GM12892 (cell line): Measurements from ENCODE around the gene ZFHX3.
"Not testable (repeated sequence)": the region's sequence is repeated elsewhere in the genome, so short reads cannot be mapped to it uniquely, and the experiment has no call there.

Experiments
- DNase-seq: peaks from one replicate; pipeline ENCODE4 v3.0.0; 2011; ENCODE audit not compliant: insufficient read length
- FAIRE-seq: peaks from 2 replicates; lab custom pipeline; 2011; peaks lifted over from hg19 to GRCh38; lab: Jason Lieb, UNC
- POLR2A ChIP-seq: IDR thresholded peaks from 2 replicates; pipeline ENCODE4 v1.6.1; 2011; ENCODE audit warnings: low read depth, low read length, control low read depth
- POLR2AphosphoS5 ChIP-seq: IDR thresholded peaks from 2 replicates; pipeline ENCODE4 v1.6.1; 2011; ENCODE audit warnings: low read depth, low read length, control low read depth
- TAF1 ChIP-seq: IDR thresholded peaks from 2 replicates; pipeline ENCODE4 v1.6.1; 2011; ENCODE audit warnings: low read depth, mild to moderate bottlenecking, control low read depth, low read length, borderline replicate concordance

The ZFHX3 gene

DNA sequence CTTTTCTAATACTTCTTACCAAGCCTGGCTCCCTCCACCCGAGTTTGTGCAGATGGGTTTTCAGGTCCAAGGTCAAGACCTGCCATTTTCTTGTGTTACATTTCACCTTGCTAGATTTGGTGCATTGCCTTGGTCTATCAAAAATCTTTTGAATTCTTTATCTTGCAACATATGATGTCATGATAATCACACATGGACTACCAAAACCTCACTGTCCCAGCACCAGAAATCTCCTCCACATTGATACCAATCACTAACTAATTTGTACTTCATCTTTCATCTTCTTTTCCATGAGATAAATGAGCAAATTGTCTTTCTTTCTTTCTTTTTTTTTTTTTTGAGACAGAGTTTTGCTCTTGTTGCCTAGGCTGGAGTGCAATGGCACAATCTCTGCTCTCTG, 33.0 kb upstream of the ZFHX3 start:
- no peak for DNase-seq
- FAIRE-seq, result no peak
- TF ChIP-seq TAF1 (no peak), POLR2AphosphoS5 (no peak), POLR2A (no peak)

DNA sequence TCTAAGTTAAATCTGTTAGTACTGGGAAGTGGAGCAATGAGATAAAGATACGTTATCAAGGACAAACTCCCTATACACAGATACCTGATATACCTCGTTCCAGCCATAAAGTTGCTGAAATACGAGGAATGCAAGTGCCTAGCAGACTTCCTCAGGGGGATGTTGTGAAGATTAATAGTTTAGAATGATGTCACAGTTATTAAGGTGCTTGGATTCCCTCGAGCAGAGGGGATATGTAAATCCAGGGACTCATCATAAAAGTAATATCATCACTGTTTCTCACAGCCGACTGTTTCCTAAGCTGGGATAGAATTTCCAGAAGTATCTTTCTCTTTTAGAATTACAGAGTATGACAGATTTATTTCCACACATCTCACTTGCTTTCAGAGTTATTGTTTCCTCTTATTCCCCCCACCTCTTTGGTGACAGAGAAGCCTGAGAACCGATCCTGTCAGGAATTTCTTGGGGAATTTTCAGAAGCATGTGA, 28.4 kb upstream of the ZFHX3 start:
- no peak for FAIRE-seq
- no peak for TF ChIP-seq POLR2AphosphoS5
- TF ChIP-seq TAF1, result no peak
- no peak for TF ChIP-seq POLR2A
- DNase-seq, result no peak

DNA sequence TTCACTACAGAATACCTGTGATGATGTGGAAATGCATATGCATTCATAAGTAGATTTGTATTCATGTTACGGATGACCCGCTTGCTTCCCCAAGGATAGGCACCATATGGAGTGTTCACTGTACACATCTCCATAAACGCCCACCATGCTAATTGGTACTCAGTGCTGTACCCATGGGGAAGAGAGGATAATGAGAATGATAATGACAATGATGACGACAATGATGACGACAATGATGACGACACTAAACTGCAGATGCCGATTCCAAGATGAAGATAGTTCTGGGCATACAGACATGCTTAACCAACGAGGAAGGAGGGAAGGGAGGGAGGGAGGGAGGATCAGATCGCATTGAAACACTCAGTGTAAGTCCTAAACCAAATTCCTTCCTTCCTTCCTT, 26.5 kb upstream of the ZFHX3 start:
- DNase-seq, result no peak
- FAIRE-seq, result no peak
- TF ChIP-seq POLR2AphosphoS5, result no peak
- TF ChIP-seq POLR2A, result no peak
- TF ChIP-seq TAF1, result no peak

DNA sequence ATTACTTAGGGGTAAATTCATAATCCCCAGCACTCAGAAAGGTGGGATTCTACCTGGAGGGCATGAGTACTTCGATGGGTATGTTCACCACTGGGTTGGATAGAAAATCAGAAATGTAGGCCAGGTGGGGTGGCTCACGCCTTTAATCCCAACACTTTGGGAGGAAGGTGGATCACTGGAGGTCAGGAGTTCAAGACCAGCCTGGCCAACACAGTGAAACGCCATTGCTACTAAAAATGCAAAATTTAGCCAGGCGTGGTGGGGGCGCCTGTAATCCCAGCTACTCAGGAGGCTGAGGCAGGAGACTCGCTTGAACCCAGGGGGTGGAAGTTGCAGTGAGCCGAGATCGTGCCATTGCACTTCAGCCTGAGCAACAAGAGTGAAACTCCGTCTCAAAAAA, 24.1 kb upstream of the ZFHX3 start:
- DNase-seq, FAIRE-seq: not testable (repeated sequence)

DNA sequence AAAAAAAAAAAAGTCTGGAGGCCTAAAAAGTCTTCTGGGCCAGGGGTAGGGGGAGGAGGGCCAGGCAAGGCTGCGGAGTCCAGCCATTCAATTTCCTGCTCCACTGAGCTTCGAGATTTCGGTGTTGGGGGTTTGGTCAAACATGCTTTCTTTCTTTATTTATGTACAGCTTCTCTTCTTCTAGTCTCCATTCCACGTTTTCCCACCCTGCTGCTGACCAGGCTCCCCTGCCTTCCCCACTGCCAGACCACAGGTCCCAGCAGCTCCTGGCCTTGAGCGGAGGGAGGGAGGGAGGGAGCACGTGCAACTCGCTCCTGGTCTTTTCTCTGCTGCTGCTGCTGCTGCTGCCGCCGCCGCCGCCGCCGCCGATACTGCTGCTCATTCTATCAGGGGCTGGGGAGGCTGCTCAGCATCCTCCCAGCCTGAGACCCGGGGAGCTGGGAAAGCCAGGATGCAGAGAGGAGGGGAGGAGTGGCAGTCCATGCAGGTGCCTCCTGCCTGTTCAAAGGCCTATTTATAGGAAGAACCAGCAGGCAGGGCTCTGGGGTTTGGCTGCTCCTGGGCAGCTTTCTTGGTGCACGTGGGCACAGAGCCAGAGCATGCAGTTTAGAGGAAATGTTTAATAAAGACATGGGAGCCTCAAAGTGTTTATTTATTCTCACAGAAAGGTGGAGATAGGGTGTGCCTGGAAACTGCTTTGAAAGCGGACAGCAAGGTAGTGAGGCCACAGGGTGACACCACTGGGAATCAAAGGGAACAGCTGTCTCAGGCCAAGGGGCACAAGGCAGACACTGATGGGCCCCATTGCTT, 23.4 kb upstream of the ZFHX3 start:
- TF ChIP-seq POLR2A (no peak), POLR2AphosphoS5 (no peak), TAF1 (no peak)
- DNase-seq (no peak), FAIRE-seq (no peak)

DNA sequence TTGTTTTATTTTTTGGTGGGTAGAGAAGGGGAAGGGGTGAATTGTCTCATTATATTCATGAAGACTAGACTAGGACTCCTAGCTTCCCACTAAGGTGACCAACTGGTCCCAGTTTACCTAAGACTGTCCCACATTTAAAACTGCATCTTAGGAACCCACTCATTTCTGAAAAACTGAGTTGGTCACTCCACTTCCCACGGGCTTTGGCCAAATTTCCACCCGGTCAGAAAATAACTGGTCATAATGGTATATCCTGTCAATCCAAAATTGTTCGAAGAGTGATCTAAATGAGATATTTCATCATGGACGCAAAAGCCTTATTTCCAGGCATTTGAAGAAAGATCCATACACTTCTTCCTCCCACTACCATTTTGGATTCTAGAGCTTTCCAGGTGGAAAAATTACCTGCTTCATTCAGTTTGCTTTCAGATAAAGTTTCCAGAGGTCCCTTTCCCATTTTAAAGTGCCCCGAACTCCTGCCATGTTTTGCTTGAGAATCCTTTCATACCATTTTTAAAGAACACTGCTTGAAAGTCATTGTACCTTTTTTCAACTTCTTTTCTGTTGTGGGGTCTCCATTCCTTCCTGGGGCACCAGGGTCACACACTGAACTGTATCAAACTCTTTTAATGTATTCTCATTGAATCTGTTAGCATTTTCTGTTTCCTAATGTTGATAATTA, 21.8 kb upstream of the ZFHX3 start:
- no peak for FAIRE-seq
- no peak for DNase-seq
- TF ChIP-seq POLR2A (no peak), POLR2AphosphoS5 (no peak), TAF1 (no peak)

DNA sequence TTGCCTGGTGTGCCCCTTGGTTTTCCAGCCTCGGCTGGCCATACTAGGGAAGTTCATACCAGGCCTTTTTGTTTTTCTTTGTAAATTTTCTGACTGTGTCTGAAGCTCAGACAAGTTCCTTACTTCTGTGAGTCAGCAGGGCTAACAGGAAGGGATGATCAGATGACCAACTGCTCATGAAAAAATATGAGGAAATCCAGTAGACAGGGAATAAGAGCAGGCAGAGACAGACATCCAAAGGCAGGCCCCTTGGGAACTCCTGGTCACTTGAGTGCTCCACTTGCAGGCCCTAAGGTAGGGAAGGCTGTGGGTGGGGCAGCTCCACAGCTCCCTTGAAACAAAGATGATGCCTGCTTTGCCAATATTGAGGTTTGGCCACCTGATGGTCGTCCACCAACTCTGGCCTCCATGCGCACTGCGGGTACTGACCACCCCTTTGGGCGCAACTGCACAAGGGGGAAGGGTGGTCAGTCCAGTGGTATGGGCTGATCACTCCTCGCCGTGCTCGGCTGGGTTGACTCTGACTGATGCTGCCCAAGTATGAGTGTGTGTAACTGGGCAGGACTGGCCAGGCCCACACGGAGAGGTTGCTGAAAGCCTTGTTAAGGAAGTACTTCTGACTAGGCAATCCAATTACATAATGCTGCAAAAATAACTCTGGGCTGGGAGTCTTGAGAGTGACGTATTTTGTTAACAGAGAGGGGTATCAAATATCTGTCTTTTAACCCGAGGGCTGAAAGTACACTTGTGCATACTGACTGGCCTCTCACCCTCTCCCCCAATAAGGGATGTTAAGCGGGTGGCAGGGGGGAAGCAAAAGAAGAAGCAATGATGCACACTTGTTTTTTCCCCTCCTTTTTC, 20.8 kb upstream of the ZFHX3 start:
- DNase-seq (no peak), FAIRE-seq (no peak)
- TF ChIP-seq POLR2AphosphoS5 (no peak), TAF1 (no peak), POLR2A (no peak)

DNA sequence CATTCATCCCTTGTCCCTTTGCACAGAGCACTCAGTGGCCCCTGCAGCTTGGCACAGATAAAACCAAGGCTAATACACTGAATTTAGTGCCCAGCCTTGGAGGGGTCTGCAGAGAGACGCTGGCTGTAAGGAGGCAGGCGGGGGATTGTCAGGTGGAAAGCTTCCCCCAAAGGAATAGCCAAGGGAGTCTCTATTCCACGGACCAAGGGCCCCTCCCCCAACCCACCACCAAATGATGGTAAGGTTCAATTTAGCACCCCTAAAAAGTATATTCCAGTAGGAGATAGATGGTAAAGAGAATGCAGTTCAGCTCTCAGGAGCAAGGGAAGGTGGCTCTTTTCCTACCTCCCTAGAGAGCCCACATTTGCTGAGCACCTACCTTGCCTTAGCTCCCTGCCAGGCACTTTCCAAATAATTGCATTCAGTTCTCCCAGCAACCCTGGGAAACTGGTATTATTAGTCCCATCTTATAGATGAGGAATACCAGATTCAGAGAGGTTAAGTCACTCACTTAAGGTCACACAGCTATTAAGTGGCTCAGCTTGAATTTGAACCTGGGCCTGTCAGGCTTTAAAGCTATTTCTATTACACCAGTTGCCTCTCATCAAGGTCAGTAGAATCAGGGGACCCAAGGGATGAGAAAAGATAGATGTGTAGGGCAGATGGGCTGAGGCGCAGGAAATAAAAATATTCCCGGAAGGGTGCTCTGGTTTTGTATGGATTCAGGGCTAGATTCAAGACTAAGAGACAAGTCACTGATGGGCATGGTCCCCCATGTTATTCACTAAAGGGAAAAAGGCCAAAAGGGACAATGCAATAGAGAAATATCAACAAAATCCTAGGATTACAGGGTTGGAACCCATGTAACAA, 20.0 kb upstream of the ZFHX3 start:
- DNase-seq (no peak), FAIRE-seq (no peak)
- TF ChIP-seq TAF1 (no peak), POLR2A (no peak), POLR2AphosphoS5 (no peak)

DNA sequence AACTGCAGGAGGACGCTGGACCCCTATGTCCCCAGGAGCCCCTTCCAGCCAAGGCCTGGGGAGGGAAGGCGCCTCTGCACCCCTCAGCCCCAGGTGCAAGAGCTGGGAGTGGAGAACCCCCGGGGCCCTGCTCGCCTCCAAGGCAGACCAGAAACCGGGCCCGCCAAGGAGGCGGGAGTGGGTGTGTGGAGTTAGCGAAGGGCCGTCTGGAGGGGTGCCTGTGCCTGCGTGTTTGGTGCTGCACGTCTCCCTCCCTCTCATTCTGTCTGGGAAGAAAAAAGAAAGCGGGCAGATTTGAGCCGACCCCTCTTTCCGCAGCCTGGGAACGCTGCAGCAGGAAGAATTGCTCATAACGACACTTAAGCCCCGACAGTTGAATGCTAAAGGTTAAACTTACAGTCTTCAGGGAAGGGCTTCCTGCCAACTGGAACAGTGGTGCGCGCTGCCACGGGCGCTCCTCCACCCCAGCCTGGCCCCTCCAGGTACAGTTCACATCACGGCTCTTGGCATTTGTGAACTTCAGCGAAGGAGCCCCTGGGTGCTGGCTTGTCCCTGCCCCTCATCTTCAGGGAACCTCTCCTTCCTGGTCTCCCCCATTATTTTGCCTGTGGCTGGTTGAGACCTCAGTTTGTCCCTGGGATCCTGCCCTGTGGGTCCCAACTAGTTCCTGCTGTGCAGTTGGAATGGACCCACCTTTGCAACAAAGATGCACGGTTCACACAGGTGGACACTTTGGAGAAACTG, 19.2 kb upstream of the ZFHX3 start:
- no peak for FAIRE-seq

DNA sequence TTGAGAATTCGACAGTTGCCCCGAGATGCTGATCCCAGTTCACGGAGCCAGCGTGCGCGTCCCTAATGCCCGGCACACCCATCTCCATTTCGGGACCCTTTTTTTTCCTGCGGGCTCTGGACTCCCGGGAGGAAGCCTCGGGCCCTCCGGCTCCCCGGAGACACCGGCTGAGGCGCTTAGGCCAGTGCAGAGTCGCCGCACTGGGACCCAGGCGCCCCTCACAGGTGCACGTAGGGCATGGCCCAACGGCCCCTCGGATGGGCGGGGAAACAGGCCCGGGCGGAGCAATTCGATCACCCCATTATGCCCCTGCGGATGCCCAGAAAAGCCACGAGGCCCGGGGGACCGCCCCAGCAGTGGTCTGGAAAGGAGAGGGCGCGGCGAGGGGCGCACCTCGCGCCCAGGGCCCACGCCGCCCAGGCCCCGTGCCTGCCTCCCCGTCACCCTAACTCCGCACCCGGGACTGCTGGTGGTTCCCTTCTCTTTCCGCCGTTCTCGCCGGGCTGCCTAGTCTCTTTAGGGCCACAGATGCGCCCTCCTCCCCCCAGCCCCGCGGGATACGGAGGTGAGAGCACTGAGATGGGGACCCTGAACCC, 18.5 kb upstream of the ZFHX3 start:
- FAIRE-seq, result no peak
- TF ChIP-seq POLR2AphosphoS5 (no peak), POLR2A (no peak), TAF1 (no peak)
- no peak for DNase-seq

More for the DNA sequence above, 19.2 kb upstream of the ZFHX3 start:
- TF ChIP-seq TAF1 (no peak), POLR2AphosphoS5 (no peak), POLR2A (no peak)
- DNase-seq, result no peak
